SK-N-MC (cell line): Measurements from ENCODE around the gene OR2H1.

Source experiments
- FOXP2 ChIP-seq: optimal IDR thresholded peaks from 2 replicates; pipeline ENCODE3; 2011; ENCODE audit warnings: mild to moderate bottlenecking, moderate library complexity; ENCODE audit not compliant: insufficient read depth; ENCODE audit errors: extremely low read length, control extremely low read depth
- POLR2AphosphoS5 ChIP-seq: IDR thresholded peaks from 2 replicates; pipeline ENCODE4 v1.6.1; 2012; ENCODE audit warnings: mild to moderate bottlenecking, low read depth, low read length, borderline replicate concordance

DNA sequence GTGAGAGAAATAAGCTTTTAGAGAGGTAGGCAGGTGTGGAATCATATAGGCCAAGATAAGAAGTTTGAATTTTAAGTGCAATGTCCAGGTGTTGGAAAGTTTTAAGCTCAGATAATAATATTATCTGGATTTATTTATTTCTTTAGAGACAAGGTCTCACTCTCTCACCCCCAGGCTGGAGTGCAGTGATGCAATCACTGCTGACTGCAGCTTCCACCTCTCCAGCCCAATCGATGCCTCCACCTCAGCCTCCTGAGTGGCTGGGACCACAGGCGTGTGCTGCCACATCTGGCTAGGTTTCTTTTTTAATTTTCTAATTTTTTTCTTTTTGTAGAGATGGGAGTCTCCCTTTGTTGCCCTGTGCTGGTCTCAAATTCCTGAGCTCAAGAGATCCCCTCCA is 36.3 kb downstream of the OR2H1 start:
- TF ChIP-seq POLR2AphosphoS5 (no peak), FOXP2 (no peak)
